Stimulated activated CD8-positive, alpha-beta memory T cell treated with anti-CD3 and anti-CD28 coated beads, Interleukin-15, amount 100 ng/mL, for 24 hours (primary cell): ENCODE results near the gene FANK1.
"Not testable (repeated sequence)": the region's sequence is repeated elsewhere in the genome, so short reads cannot be mapped to it uniquely, and the experiment has no call there.

Experiments used
- DNase-seq: peaks from one replicate; pipeline ENCODE4 v3.0.0-alpha.2; 2020; ENCODE audit warnings: low read depth

Gene FANK1

GRCh38 chr10:126021833-126022500 is 125.6 kb downstream of the FANK1 start:
- DNase-seq: no peak

- DNase-seq: no peak
Measured at GRCh38 chr10:126022841-126023240, 126.5 kb downstream of the FANK1 start.

- DNase-seq: no peak
Measured at GRCh38 chr10:126027692-126028091, 131.3 kb downstream of the FANK1 start.

GRCh38 chr10:126029999-126030398 is 133.6 kb downstream of the FANK1 start:
- no peak for DNase-seq

- DNase-seq: no peak
Measured at GRCh38 chr10:126034586-126034985, 138.2 kb downstream of the FANK1 start.

GRCh38 chr10:126036515-126036914 is 140.2 kb downstream of the FANK1 start:
- no peak for DNase-seq

GRCh38 chr10:126037946-126038345 is 141.6 kb downstream of the FANK1 start:
- no peak for DNase-seq

GRCh38 chr10:126041117-126041516 is 144.8 kb downstream of the FANK1 start:
- DNase-seq: no peak

- peak; percentile 25 for DNase-seq
Measured at GRCh38 chr10:126041804-126042231, 145.5 kb downstream of the FANK1 start.

GRCh38 chr10:126042354-126042753 is 146.0 kb downstream of the FANK1 start:
- DNase-seq: no peak

- no peak for DNase-seq
Measured at GRCh38 chr10:126042906-126043305, 146.5 kb downstream of the FANK1 start.

GRCh38 chr10:126043389-126043788 is 147.0 kb downstream of the FANK1 start:
- DNase-seq: no peak

GRCh38 chr10:126045861-126046260 is 149.5 kb downstream of the FANK1 start:
- no peak for DNase-seq

- no peak for DNase-seq
Measured at GRCh38 chr10:126046831-126047230, 150.5 kb downstream of the FANK1 start.

GRCh38 chr10:126047749-126048148 is 151.4 kb downstream of the FANK1 start:
- not testable (repeated sequence) for DNase-seq

GRCh38 chr10:126049759-126050700 is 153.7 kb downstream of the FANK1 start:
- DNase-seq: no peak

- DNase-seq: no peak
Measured at GRCh38 chr10:126052171-126052570, 155.8 kb downstream of the FANK1 start.

GRCh38 chr10:126054191-126054590 is 157.8 kb downstream of the FANK1 start:
- no peak for DNase-seq

GRCh38 chr10:126057494-126057893 is 161.1 kb downstream of the FANK1 start:
- no peak for DNase-seq

GRCh38 chr10:126058104-126058503 is 161.7 kb downstream of the FANK1 start:
- no peak for DNase-seq

- DNase-seq: no peak
Measured at GRCh38 chr10:126058507-126058906, 162.1 kb downstream of the FANK1 start.
